ENCODE measurements around the gene SGK2.

Gene SGK2

GRCh38 chr20:43530321-43531090, 28.3 kb upstream of the SGK2 start:
- TF ChIP-seq REST (IDR thresholded peaks at IDR 0.05; ENCODE audit: insufficient read depth in 1 of 2, low read depth in 2 of 2, low read length in 2 of 2) (no peak), POLR2AphosphoS5 (IDR thresholded peaks at IDR 0.05; ENCODE audit: low read depth, low read length) (no peak), TAF1 (IDR thresholded peaks at IDR 0.05; ENCODE audit: borderline replicate concordance, insufficient read depth, low read length) (no peak), SIN3A (IDR thresholded peaks at IDR 0.05; ENCODE audit: borderline replicate concordance, insufficient read depth, low read length) (no peak), FOXP2 (optimal IDR thresholded peaks at IDR 0.05; ENCODE audit: borderline replicate concordance, extremely low read depth, extremely low read length, insufficient read depth) (no peak)

- TF ChIP-seq POLR2AphosphoS5 (IDR thresholded peaks at IDR 0.05; ENCODE audit: low read depth, low read length) (no peak), TAF1 (IDR thresholded peaks at IDR 0.05; ENCODE audit: borderline replicate concordance, insufficient read depth, low read length) (no peak)
Observed at GRCh38 chr20:43531091-43531443, 27.8 kb upstream of the SGK2 start.

GRCh38 chr20:43532416-43533055, 26.3 kb upstream of the SGK2 start:
- no peak for TF ChIP-seq REST (IDR thresholded peaks at IDR 0.05; ENCODE audit: insufficient read depth in 1 of 2, low read depth in 2 of 2, low read length in 2 of 2)
- TF ChIP-seq SIN3A (IDR thresholded peaks at IDR 0.05; ENCODE audit: borderline replicate concordance, insufficient read depth, low read length) = no peak
- TF ChIP-seq TAF1 (IDR thresholded peaks at IDR 0.05; ENCODE audit: borderline replicate concordance, insufficient read depth, low read length) = no peak
- no peak for TF ChIP-seq POLR2AphosphoS5 (IDR thresholded peaks at IDR 0.05; ENCODE audit: low read depth, low read length)
- TF ChIP-seq FOXP2 (optimal IDR thresholded peaks at IDR 0.05; ENCODE audit: borderline replicate concordance, extremely low read depth, extremely low read length, insufficient read depth) = no peak

- TF ChIP-seq FOXP2 (optimal IDR thresholded peaks at IDR 0.05; ENCODE audit: borderline replicate concordance, extremely low read depth, extremely low read length, insufficient read depth) (no peak), TAF1 (IDR thresholded peaks at IDR 0.05; ENCODE audit: borderline replicate concordance, insufficient read depth, low read length) (no peak)
Observed at GRCh38 chr20:43533060-43533459, 25.8 kb upstream of the SGK2 start.

GRCh38 chr20:43534016-43534415, 24.8 kb upstream of the SGK2 start:
- TF ChIP-seq POLR2AphosphoS5 (IDR thresholded peaks at IDR 0.05; ENCODE audit: low read depth, low read length) (no peak), FOXP2 (optimal IDR thresholded peaks at IDR 0.05; ENCODE audit: borderline replicate concordance, extremely low read depth, extremely low read length, insufficient read depth) (no peak), REST (IDR thresholded peaks at IDR 0.05; ENCODE audit: insufficient read depth in 1 of 2, low read depth in 2 of 2, low read length in 2 of 2) (no peak), TAF1 (IDR thresholded peaks at IDR 0.05; ENCODE audit: borderline replicate concordance, insufficient read depth, low read length) (no peak), SIN3A (IDR thresholded peaks at IDR 0.05; ENCODE audit: borderline replicate concordance, insufficient read depth, low read length) (no peak)

GRCh38 chr20:43534791-43535350, 24.0 kb upstream of the SGK2 start:
- TF ChIP-seq FOXP2 (optimal IDR thresholded peaks at IDR 0.05; ENCODE audit: borderline replicate concordance, extremely low read depth, extremely low read length, insufficient read depth) (no peak), POLR2AphosphoS5 (IDR thresholded peaks at IDR 0.05; ENCODE audit: low read depth, low read length) (no peak), SIN3A (IDR thresholded peaks at IDR 0.05; ENCODE audit: borderline replicate concordance, insufficient read depth, low read length) (no peak), REST (IDR thresholded peaks at IDR 0.05; ENCODE audit: insufficient read depth in 1 of 2, low read depth in 2 of 2, low read length in 2 of 2) (no peak), TAF1 (IDR thresholded peaks at IDR 0.05; ENCODE audit: borderline replicate concordance, insufficient read depth, low read length) (no peak)
